Measurements from ENCODE around the gene CDYL2.

The CDYL2 gene

GRCh38 chr16:80623376-80623775 is 181.0 kb downstream of the CDYL2 start:
- no peak overlapping the region for H3K4me3 ChIP-seq
- no peak overlapping the region for H3K27ac ChIP-seq
- TF ChIP-seq CTCF (IDR thresholded peaks at IDR 0.05) = no peak
- DNase-seq (ENCODE audit: low spot score) = no peak

GRCh38 chr16:80622007-80622406 is 182.4 kb downstream of the CDYL2 start:
- DNase-seq (ENCODE audit: low spot score) = no peak
- Histone ChIP-seq H3K4me3 (no peak overlapping the region), H3K27ac (no peak overlapping the region)
- no peak for TF ChIP-seq CTCF (IDR thresholded peaks at IDR 0.05)

- no peak overlapping the region for H3K27ac ChIP-seq
- DNase-seq (ENCODE audit: low spot score) = no peak
- TF ChIP-seq CTCF (IDR thresholded peaks at IDR 0.05) = no peak
- no peak overlapping the region for H3K4me3 ChIP-seq
These were observed 183.4 kb downstream of the CDYL2 start for GRCh38 chr16:80620736-80621605.

- H3K27ac ChIP-seq = no peak overlapping the region
- no peak overlapping the region for H3K4me3 ChIP-seq
- no peak for DNase-seq (ENCODE audit: low spot score)
- TF ChIP-seq CTCF (IDR thresholded peaks at IDR 0.05) = no peak
These were observed 184.6 kb downstream of the CDYL2 start for GRCh38 chr16:80619824-80620223.

- H3K4me3 ChIP-seq = no peak overlapping the region
- no peak for DNase-seq (ENCODE audit: low spot score)
- TF ChIP-seq CTCF (IDR thresholded peaks at IDR 0.05) = no peak
- no peak overlapping the region for H3K27ac ChIP-seq
These were observed 185.3 kb downstream of the CDYL2 start for GRCh38 chr16:80618862-80619648.

- no peak overlapping the region for H3K4me3 ChIP-seq
- TF ChIP-seq CTCF (IDR thresholded peaks at IDR 0.05) = no peak
- DNase-seq (ENCODE audit: low spot score) = no peak
- no peak overlapping the region for H3K27ac ChIP-seq
These were observed 188.0 kb downstream of the CDYL2 start for GRCh38 chr16:80616362-80616761.
